ENCODE data around the gene PRSS50. TPM values are rescaled to one million over a fixed set of nuclear protein-coding genes. Genes with fewer than 3 reads are reported as not detected.

The PRSS50 gene
- total and polyA plus RNA-seq, 2 donors (not counting 3 experiments of a cell fraction or from before 2014, with no cell fraction given), result not detected

DNA sequence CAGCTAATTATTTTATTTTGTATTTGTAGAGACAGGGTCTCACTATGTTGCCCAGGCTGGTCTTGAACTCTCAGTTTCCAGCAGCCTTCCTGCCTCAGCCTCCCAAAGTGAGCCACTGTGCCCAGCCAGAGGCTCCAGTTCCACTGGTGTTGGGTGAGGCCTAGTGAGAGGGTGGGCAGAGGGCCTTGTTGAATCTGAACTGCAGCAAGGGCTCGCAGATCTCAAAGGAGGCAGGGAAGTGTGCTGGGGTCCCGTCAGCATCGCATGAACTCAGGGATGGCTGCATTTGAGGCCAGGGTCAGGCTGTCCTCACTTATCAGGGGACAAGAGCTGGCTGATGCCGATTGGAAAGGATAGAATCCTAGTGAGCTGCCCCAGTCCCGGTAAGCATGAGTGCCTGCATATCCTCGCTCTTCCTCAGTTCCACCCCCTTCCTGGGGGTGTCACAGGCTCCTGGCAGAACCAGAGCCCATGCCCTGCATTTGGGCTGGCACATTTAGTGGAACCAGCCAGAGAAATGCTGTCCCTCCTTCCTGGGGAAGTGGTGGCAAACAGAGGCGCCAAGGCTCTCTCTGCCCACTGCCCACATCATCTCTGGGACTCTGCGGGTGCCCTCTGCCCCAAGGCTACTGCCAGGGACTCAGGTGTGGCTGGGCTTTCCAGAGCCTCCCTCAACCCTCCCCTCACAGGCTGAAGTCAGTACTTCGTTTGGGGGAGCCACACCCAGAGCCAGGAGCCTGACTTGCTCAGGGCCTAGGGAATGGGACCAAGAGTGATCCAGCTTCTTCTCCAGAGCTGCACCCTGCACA, 48.3 kb downstream of the PRSS50 start:
- CTCF ChIA-PET, result no interaction called here
- POLR2A ChIA-PET, result no interaction called here

More for the DNA sequence above, 48.3 kb downstream of the PRSS50 start:
- no peaks in the 10 kb centered on the region for H4K20me1 ChIP-seq (replicated peaks; ENCODE audit: control insufficient read depth, extremely low read depth, insufficient read depth, low read length)
- H3K79me2 ChIP-seq (ENCODE audit: control insufficient read depth, insufficient read depth, low read length), result no peaks in the 10 kb centered on the region
- no peaks in the 10 kb centered on the region for H3K27me3 ChIP-seq (ENCODE audit: control insufficient read depth in 2 of 2, insufficient read depth in 2 of 2, low read length in 2 of 2)
- H3K4me3 ChIP-seq (replicated peaks in 1 of 3; ENCODE audit: insufficient read depth in 1 of 3, low read depth in 1 of 3, low read length in 3 of 3), result no peak overlapping the region
- intact Hi-C loops (cut with micrococcal nuclease) (no loop called here), dilution Hi-C loops (cut with MboI; ENCODE audit: extremely low pct_ligation_motif_present, low sequenced_read_pairs) (no loop called here)
- H3K4me1 ChIP-seq (ENCODE audit: control insufficient read depth, extremely low read depth, insufficient read depth, low read length), result no peaks in the 10 kb centered on the region
- no peak overlapping the region for H3K9ac ChIP-seq (replicated peaks; ENCODE audit: extremely low read depth, insufficient read depth, low read length)
- H3K27ac ChIP-seq (ENCODE audit: insufficient read depth, low read depth, low read length), result no peak overlapping the region
- no peaks in the 10 kb centered on the region for H3K9me3 ChIP-seq (replicated peaks; ENCODE audit: control insufficient read depth, insufficient read depth, low read length)
- no peak overlapping the region for H2AFZ ChIP-seq (ENCODE audit: low read depth, low read length)
- FAIRE-seq (no peak), DNase-seq (ENCODE audit: low read depth, low spot score) (no peak)
- TF ChIP-seq MAX (IDR thresholded peaks at IDR 0.05; ENCODE audit: insufficient read depth, insufficient read length), result no peak
- TF ChIP-seq, protein P1, sequence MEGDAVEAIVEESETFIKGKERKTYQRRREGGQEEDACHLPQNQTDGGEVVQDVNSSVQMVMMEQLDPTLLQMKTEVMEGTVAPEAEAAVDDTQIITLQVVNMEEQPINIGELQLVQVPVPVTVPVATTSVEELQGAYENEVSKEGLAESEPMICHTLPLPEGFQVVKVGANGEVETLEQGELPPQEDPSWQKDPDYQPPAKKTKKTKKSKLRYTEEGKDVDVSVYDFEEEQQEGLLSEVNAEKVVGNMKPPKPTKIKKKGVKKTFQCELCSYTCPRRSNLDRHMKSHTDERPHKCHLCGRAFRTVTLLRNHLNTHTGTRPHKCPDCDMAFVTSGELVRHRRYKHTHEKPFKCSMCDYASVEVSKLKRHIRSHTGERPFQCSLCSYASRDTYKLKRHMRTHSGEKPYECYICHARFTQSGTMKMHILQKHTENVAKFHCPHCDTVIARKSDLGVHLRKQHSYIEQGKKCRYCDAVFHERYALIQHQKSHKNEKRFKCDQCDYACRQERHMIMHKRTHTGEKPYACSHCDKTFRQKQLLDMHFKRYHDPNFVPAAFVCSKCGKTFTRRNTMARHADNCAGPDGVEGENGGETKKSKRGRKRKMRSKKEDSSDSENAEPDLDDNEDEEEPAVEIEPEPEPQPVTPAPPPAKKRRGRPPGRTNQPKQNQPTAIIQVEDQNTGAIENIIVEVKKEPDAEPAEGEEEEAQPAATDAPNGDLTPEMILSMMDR (IDR thresholded peaks at IDR 0.05; ENCODE audit: extremely low read depth in 1 of 2, insufficient read depth in 1 of 2, low read depth in 1 of 2, low read length in 2 of 2), result no peak
- no peak for TF ChIP-seq POLR2AphosphoS5 (IDR thresholded peaks at IDR 0.05; ENCODE audit: insufficient read depth, low read depth, low read length)
- TF ChIP-seq FOS (IDR thresholded peaks at IDR 0.05; ENCODE audit: borderline replicate concordance, insufficient read depth, low read length), result no peak
- TF ChIP-seq GATA2 (IDR thresholded peaks at IDR 0.05; ENCODE audit: insufficient read depth, insufficient read length, low read depth, low read length), result no peak
- TF ChIP-seq JUN (IDR thresholded peaks at IDR 0.05; ENCODE audit: borderline replicate concordance, insufficient read depth, insufficient read length, low read depth), result no peak
- TF ChIP-seq MYC (IDR thresholded peaks at IDR 0.05; ENCODE audit: low read depth, low read length), result no peak
- H3K9me1 ChIP-seq (replicated peaks; ENCODE audit: control insufficient read depth, extremely low read depth, insufficient read depth, low read length), result no peaks in the 10 kb centered on the region
- no peak overlapping the region for H3K4me2 ChIP-seq (ENCODE audit: insufficient read depth, low read length)
- no TSS peak for BruUV-seq (replicated peaks)
- no peaks in the 10 kb centered on the region for H3K36me3 ChIP-seq (ENCODE audit: control insufficient read depth in 2 of 2, extremely low read depth in 1 of 2, insufficient read depth in 2 of 2, low read length in 2 of 2)

Measured in endothelial cell of umbilical vein (primary cell).